Glomerular endothelial cell (primary cell): ENCODE results near the gene AEBP1. TPM values are rescaled to one million over a fixed set of nuclear protein-coding genes. Genes with fewer than 3 reads are reported as not detected.
A peak's percentile ranks its signal among the peaks of the same experiment; 100 is the strongest.

Source experiments
- DNase-seq: peaks from one replicate; pipeline ENCODE4 v3.0.0-alpha.2; 2011; ENCODE audit warnings: low read depth, low spot score; ENCODE audit errors: extremely low read depth
- total RNA-seq: library from RNA; depleted of rRNA; stranded (reverse); fragments of >200 nt; gene quantifications from 2 replicates; pipeline ENCODE4 v1.2.3, GENCODE V29; 2015

The AEBP1 gene
- total RNA-seq, 1 donor from 2014 or later = 40.8 TPM

GRCh38 chr7:44066494-44067063 is 37.6 kb upstream of the AEBP1 start:
- DNase-seq = no peak

- DNase-seq = no peak
Observed at GRCh38 chr7:44067064-44067951, 36.8 kb upstream of the AEBP1 start.

- no peak for DNase-seq
Observed at GRCh38 chr7:44068054-44068453, 36.1 kb upstream of the AEBP1 start.

GRCh38 chr7:44071726-44072363 is 32.3 kb upstream of the AEBP1 start:
- DNase-seq = no peak

GRCh38 chr7:44072364-44073231 is 31.5 kb upstream of the AEBP1 start:
- peak; percentile 66 for DNase-seq

GRCh38 chr7:44073664-44074348 is 30.3 kb upstream of the AEBP1 start:
- no peak for DNase-seq

GRCh38 chr7:44074349-44074695 is 29.8 kb upstream of the AEBP1 start:
- DNase-seq = no peak

GRCh38 chr7:44075296-44076075 is 28.7 kb upstream of the AEBP1 start:
- no peak for DNase-seq

GRCh38 chr7:44076101-44076895 is 27.8 kb upstream of the AEBP1 start:
- DNase-seq = no peak

GRCh38 chr7:44077061-44077460 is 27.1 kb upstream of the AEBP1 start:
- DNase-seq = no peak

GRCh38 chr7:44077681-44078091 is 26.5 kb upstream of the AEBP1 start:
- DNase-seq = no peak

GRCh38 chr7:44078521-44078920 is 25.6 kb upstream of the AEBP1 start:
- DNase-seq = no peak

- DNase-seq = no peak
Observed at GRCh38 chr7:44079331-44080021, 24.7 kb upstream of the AEBP1 start.

- DNase-seq = no peak
Observed at GRCh38 chr7:44080118-44080517, 24.0 kb upstream of the AEBP1 start.

GRCh38 chr7:44080686-44081265 is 23.4 kb upstream of the AEBP1 start:
- no peak for DNase-seq

GRCh38 chr7:44081266-44081748 is 22.8 kb upstream of the AEBP1 start:
- DNase-seq = no peak

GRCh38 chr7:44082541-44083207 is 21.5 kb upstream of the AEBP1 start:
- peak; percentile 69 for DNase-seq
